GM12892 (cell line): ENCODE measurements around the gene LEAP2.

ENCODE experiments used
- POLR2A ChIP-seq: IDR thresholded peaks from 2 replicates; pipeline ENCODE4 v1.6.1; 2011; ENCODE audit warnings: low read depth, low read length, control low read depth
- POLR2AphosphoS5 ChIP-seq: IDR thresholded peaks from 2 replicates; pipeline ENCODE4 v1.6.1; 2011; ENCODE audit warnings: low read depth, low read length, control low read depth

- no peak for TF ChIP-seq POLR2A
- TF ChIP-seq POLR2AphosphoS5 = no peak
These were observed 42.2 kb downstream of the LEAP2 start for GRCh38 chr5:132915681-132916080.
